Measurements from ENCODE around the gene OR6C76.
"Not testable (repeated sequence)": the region's sequence is repeated elsewhere in the genome, so short reads cannot be mapped to it uniquely, and the experiment has no call there.

OR6C76 gene

GRCh38 chr12:55441233-55441632 lies 15.2 kb downstream of the OR6C76 start:
- POLR2A ChIA-PET; H3K4me1 ChIP-seq (ENCODE audit: control insufficient read depth, insufficient read depth, low read length); CTCF ChIA-PET; H3K9me3 ChIP-seq (ENCODE audit: control insufficient read depth, insufficient read depth, low read depth, low read length); H3K4me3 ChIP-seq (ENCODE audit: low read depth, low read length); H3K36me3 ChIP-seq (ENCODE audit: control insufficient read depth in 2 of 2, insufficient read depth in 1 of 2, low read length in 2 of 2); H3K27ac ChIP-seq (ENCODE audit: extremely low read depth, low read depth, low read length): not testable (repeated sequence)

- no peak for TF ChIP-seq ZNF280D (tag by site-specific recombination; IDR thresholded peaks at IDR 0.05)
- no peak for TF ChIP-seq ZNF366 (tag by site-specific recombination; conservative IDR thresholded peaks at IDR 0.05)
- no peak for TF ChIP-seq YY1 (tag by site-specific recombination; IDR thresholded peaks at IDR 0.05)
- no peak for TF ChIP-seq ZNF169 (tag by site-specific recombination; IDR thresholded peaks at IDR 0.05)
- TF ChIP-seq ZFP3 (tag by site-specific recombination; IDR thresholded peaks at IDR 0.05; ENCODE audit: low read depth) = no peak
- no peak for TF ChIP-seq ZNF248 (tag by site-specific recombination; IDR thresholded peaks at IDR 0.05)
- no peak for TF ChIP-seq YY2 (tag by site-specific recombination; IDR thresholded peaks at IDR 0.05)
- TF ChIP-seq ZNF664 (tag by site-specific recombination; IDR thresholded peaks at IDR 0.05) = no peak
- no peak for TF ChIP-seq ZNF266 (tag by site-specific recombination; IDR thresholded peaks at IDR 0.05; ENCODE audit: low read depth)
- no peak for TF ChIP-seq TRIM28 (IDR thresholded peaks at IDR 0.05; ENCODE audit: borderline replicate concordance, low read length)
These were observed 17.7 kb downstream of the OR6C76 start, which contains the start of gene OR6C2 for GRCh38 chr12:55443776-55444175. Gene OR6C2 (plus strand): TSS chr12:55444076. CDS start chr12:55452214, 8,138 bp downstream.

GRCh38 chr12:55445357-55445756 lies 19.3 kb downstream of the OR6C76 start:
- H3K36me3 ChIP-seq (ENCODE audit: control insufficient read depth in 2 of 2, insufficient read depth in 1 of 2, low read length in 2 of 2) = no peaks in the 10 kb centered on the region

More at GRCh38 chr12:55443776-55444175, 17.7 kb downstream of the OR6C76 start, which contains the start of gene OR6C2:
- H3K4me3 ChIP-seq (ENCODE audit: low read depth, low read length) = no peak within 1 kb of the TSS
- H3K4me1 ChIP-seq (ENCODE audit: control insufficient read depth, insufficient read depth, low read length) = no peaks in the 10 kb centered on the region
- no peak within 1 kb of the TSS for H3K27ac ChIP-seq (ENCODE audit: extremely low read depth, low read depth, low read length)
- no peaks in the 10 kb centered on the region for H3K36me3 ChIP-seq (ENCODE audit: control insufficient read depth in 2 of 2, insufficient read depth in 1 of 2, low read length in 2 of 2)
- H3K9me3 ChIP-seq (ENCODE audit: control insufficient read depth, insufficient read depth, low read depth, low read length) = no peaks in the 10 kb centered on the region
- POLR2A ChIA-PET = no interaction called here
- CTCF ChIA-PET = no interaction called here

More at GRCh38 chr12:55445357-55445756, 19.3 kb downstream of the OR6C76 start:
- H3K9me3 ChIP-seq (ENCODE audit: control insufficient read depth, insufficient read depth, low read depth, low read length) = no peaks in the 10 kb centered on the region
- POLR2A ChIA-PET = no interaction called here
- CTCF ChIA-PET = interaction anchor here (1.1 kb wide), 1 partner anchor 212 kb away, joined by 3 read pairs; no protein-coding TSS in a partner anchor
- no peak overlapping the region for H3K27ac ChIP-seq (ENCODE audit: extremely low read depth, low read depth, low read length)
- H3K4me3 ChIP-seq (ENCODE audit: low read depth, low read length) = no peak overlapping the region
- TF ChIP-seq ZNF560 (tag by site-specific recombination; IDR thresholded peaks at IDR 0.05; ENCODE audit: borderline replicate concordance) (no peak), ZNF514 (tag by site-specific recombination; IDR thresholded peaks at IDR 0.05) (no peak), ZNF473 (tag by site-specific recombination; IDR thresholded peaks at IDR 0.05) (no peak), ZNF48 (tag by site-specific recombination; IDR thresholded peaks at IDR 0.05) (no peak), ZNF580 (tag by site-specific recombination; IDR thresholded peaks at IDR 0.05) (no peak), ZSCAN5A (tag by site-specific recombination; IDR thresholded peaks at IDR 0.05) (no peak), HOXD13 (CRISPR knock-in tag; IDR thresholded peaks at IDR 0.05; ENCODE audit: borderline replicate concordance) (no peak), ZBTB49 (tag by site-specific recombination; IDR thresholded peaks at IDR 0.05; ENCODE audit: low read depth) (no peak), YY2 (tag by site-specific recombination; IDR thresholded peaks at IDR 0.05) (no peak), ZNF404 (tag by site-specific recombination; IDR thresholded peaks at IDR 0.05) (no peak), SP2 (tag by site-specific recombination; IDR thresholded peaks at IDR 0.05) (no peak), ZNF133 (tag by site-specific recombination; IDR thresholded peaks at IDR 0.05) (no peak), ZNF146 (tag by site-specific recombination; IDR thresholded peaks at IDR 0.05) (no peak), ZNF549 (tag by site-specific recombination; IDR thresholded peaks at IDR 0.05) (no peak)
- H3K4me1 ChIP-seq (ENCODE audit: control insufficient read depth, insufficient read depth, low read length) = no peaks in the 10 kb centered on the region
